Body of pancreas (tissue), 4 donors: ENCODE results near the gene NEXN. TPM values are rescaled to one million over a fixed set of nuclear protein-coding genes. Genes with fewer than 3 reads are reported as not detected.

Experiments used
- ATAC-seq: fragments of 150-250 bp; one replicate; pipeline ENCODE4 v1.9.1; 2016
- DNase-seq, 4 donors: peaks; one replicate each; pipeline ENCODE4 v3.0.0-alpha.2; 2019
- H3K27ac ChIP-seq, 4 donors: fragments of 200-600 bp; sonication (generic); 1 replicate in 3 of 4; 2 replicates in 1 of 4; pipeline versions ENCODE4 v1.5.1 to v1.6.1; 2016 to 2019; ENCODE audit warnings: mild to moderate bottlenecking in 1 of 4, mixed read lengths in 1 of 4, moderate library complexity in 1 of 4
- H3K27me3 ChIP-seq, 2 donors: fragments of 200-600 bp; sonication (generic); one replicate each; pipeline ENCODE4 v1.6.0; 2016; ENCODE audit warnings: mild to moderate bottlenecking in 1 of 2
- H3K36me3 ChIP-seq, 2 donors: fragments of 200-600 bp; sonication (generic); replicated peaks in 1 of 2; 2 replicates each; pipeline ENCODE4 v1.5.1; 2016; ENCODE audit warnings: low read depth in 2 of 2; ENCODE audit not compliant: insufficient read depth in 1 of 2
- H3K4me1 ChIP-seq: fragments of 200-600 bp; sonication (generic); one replicate; pipeline ENCODE4 v1.6.0; 2016
- H3K4me3 ChIP-seq, 2 donors: fragments of 200-600 bp; sonication (generic); 1 replicate in 1 of 2; 2 replicates in 1 of 2; pipeline ENCODE4 v1.5.1; 2016 to 2019
- H3K9me3 ChIP-seq, 3 donors: fragments of 200-600 bp; sonication (generic); 1 replicate in 2 of 3; 2 replicates in 1 of 3; pipeline ENCODE4 v1.5.1; 2016
- CTCF ChIP-seq, 7 experiments: fragments of 450-650 bp in 4 of 7; fragments of 200-600 bp in 3 of 7; sonication (generic) in 3 of 7; IDR thresholded peaks; one replicate each; pipeline ENCODE4 v1.5.1; 2016 to 2019; ENCODE audit warnings: antibody characterized with exemption in 7 of 7
- POLR2A ChIP-seq, 3 donors: fragments of 450-650 bp; IDR thresholded peaks; one replicate each; pipeline ENCODE4 v1.6.1; 2016; ENCODE audit warnings: antibody characterized with exemption in 3 of 3, mild to moderate bottlenecking in 2 of 3
- WGBS, 2 donors: methylation state at CpG; one replicate each; pipeline ENCODE4 v1.1.5; 2017; 5-methylcytosine and 5-hydroxymethylcytosine counted together
- intact Hi-C: fragments of 100-400 bp; cut with DNase I; formaldehyde crosslinking; loops from one replicate; pipeline ENCODE4 v1.15.1; 2023
- total RNA-seq, 2 donors: library from RNA; depleted of rRNA; stranded (reverse); fragments of >200 nt; gene quantifications; one replicate each; pipeline ENCODE4 v1.1.0, GENCODE V29; 2016

NEXN gene
- total RNA-seq, 2 donors from 2014 or later: 7.5 to 13.2 TPM

DNA sequence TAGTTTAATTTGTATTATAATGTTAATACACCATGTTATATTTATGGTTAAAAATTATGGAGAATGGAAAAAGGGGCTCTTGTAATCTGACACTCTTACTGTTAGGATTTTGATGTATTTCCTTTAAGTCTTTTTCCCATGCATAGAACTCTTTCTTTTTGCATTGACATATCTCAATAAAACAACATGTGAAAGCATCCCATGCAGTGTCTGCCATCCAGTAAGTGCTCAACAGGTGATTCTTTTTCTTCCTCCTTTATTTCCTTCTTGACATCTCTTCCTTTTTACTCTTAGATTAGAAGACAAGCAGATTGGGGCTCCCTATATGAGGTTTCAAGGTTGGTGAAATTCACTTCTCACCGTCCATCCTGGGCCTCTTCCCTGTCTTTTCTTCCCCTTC is 2.8 kb downstream of the NEXN start:
- H3K9me3 ChIP-seq: no peaks in the 10 kb centered on the region
- no peak overlapping the region for H3K27ac ChIP-seq
- H3K4me3 ChIP-seq: no peak overlapping the region
- H3K4me1 ChIP-seq: peaks cover 7% of the 10 kb centered on the region
- no peaks in the 10 kb centered on the region for H3K36me3 ChIP-seq
- ATAC-seq (no peak), DNase-seq (no peak)
- 87 to 100% methylated on average over 1 of the region's 1 CpG for WGBS, 2 donors
- intact Hi-C loops: no loop called here
- H3K27me3 ChIP-seq: no peaks in the 10 kb centered on the region
- TF ChIP-seq POLR2A (IDR thresholded peaks at IDR 0.05) (no peak), CTCF (IDR thresholded peaks at IDR 0.05) (no peak)

DNA sequence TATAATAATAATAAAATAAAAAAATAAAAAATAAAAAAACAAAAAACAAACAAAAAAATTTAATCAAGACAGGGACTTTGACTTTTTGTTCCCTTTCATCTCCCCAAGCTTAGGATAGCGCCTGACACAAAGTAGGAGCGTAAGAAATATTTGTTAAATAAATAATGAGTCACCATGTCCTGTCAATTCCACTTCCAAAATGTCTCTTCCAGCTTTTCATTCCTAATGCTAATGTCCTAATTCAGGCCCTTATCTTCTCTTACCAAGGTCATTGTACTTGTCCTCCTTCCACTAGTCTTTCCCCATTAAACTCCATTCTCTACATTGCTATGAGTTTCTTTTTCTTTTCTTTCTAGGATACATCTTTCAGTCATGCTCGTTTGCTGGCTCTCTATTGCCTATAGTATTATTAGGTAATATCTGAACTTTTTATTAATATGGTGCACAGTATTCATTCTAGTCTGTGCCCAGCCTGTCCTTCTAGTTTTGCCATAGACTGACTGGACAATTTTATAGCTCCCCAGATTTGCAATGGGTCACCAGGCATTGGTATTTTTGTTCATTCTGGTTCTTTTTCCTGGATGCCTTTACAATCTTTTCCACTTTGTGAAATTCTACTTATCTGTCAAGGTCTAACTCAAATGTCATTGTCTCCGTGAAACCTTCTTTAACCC is 11.4 kb downstream of the NEXN start:
- no peak for TF ChIP-seq CTCF (IDR thresholded peaks at IDR 0.05)
- TF ChIP-seq POLR2A (IDR thresholded peaks at IDR 0.05): no peak
- ATAC-seq (no peak), DNase-seq (no peak)
- Histone ChIP-seq H3K27me3 (no peaks in the 10 kb centered on the region), H3K27ac (no peak overlapping the region), H3K4me3 (no peak overlapping the region), H3K9me3 (no peaks in the 10 kb centered on the region), H3K4me1 (peaks cover 13% of the 10 kb centered on the region), H3K36me3 (no peaks in the 10 kb centered on the region)
- intact Hi-C loops: no loop called here
- WGBS, 2 donors: 37 to 44% methylated on average over 4 of the region's 4 CpGs

DNA sequence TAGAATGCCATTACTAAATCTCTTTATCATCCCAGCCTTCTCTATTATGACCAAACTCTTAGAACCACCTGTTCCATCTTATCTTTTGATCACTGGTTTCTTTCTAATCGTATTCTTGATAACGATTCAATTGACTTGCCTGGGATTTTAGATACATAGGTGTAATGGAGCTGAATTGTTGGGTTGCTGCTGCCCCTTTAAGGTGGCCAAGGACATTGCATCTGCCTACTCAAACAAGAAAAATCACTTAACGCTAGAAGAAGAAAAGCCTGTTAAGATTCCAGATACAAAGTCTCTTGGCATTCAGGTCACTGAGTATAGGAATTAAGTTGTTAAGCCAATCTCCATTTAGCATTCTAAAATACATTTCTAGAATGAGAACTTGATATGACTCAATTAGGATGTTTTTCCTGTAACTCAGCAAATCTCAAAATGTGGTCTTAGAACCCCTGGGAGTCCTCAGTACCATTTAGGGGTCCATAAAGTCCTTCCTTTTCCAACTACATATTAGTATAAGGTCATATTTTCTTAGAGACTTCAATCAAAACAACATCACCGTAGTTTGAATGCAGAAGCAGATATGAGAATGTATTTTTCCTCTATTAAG is 12.4 kb downstream of the NEXN start:
- no peaks in the 10 kb centered on the region for H3K9me3 ChIP-seq
- H3K36me3 ChIP-seq: no peaks in the 10 kb centered on the region
- no peak overlapping the region for H3K4me3 ChIP-seq
- TF ChIP-seq POLR2A (IDR thresholded peaks at IDR 0.05) (no peak), CTCF (IDR thresholded peaks at IDR 0.05) (peak; percentile 37 to 77 (median 61))
- 9 to 12% methylated on average over 4 of the region's 4 CpGs for WGBS, 2 donors
- peak; percentile 78 for ATAC-seq
- peak; percentile 33 to 56 (median 46) for DNase-seq
- H3K27me3 ChIP-seq: no peaks in the 10 kb centered on the region
- H3K27ac ChIP-seq: no peak overlapping the region
- peaks cover 14% of the 10 kb centered on the region for H3K4me1 ChIP-seq
- intact Hi-C loops: no loop called here

DNA sequence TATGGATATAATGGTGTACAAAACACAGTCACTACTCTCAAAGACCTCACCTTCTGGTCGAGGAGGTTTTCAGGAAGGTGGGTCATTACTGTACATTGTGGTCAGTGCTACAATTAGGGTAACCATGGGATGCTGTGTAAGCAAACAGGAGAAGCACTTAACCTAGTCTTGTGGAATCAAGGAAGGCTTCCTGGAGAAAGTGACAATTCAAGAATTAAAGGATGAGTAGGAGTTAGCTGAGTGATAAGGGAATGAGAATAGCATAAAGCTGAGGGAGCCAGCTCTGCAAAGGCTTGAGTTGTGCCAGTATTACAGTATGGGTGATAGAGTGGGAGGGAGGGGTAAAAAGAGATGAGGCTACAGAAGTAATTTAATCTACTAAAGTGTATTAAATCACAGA is 17.2 kb downstream of the NEXN start:
- DNase-seq: no peak

More for the DNA sequence above, 17.2 kb downstream of the NEXN start:
- no peak overlapping the region for H3K27ac ChIP-seq
- TF ChIP-seq POLR2A (IDR thresholded peaks at IDR 0.05) (no peak), CTCF (IDR thresholded peaks at IDR 0.05) (no peak)
- ATAC-seq: no peak
- 76 to 84% methylated on average over 1 of the region's 1 CpG for WGBS, 2 donors
- H3K36me3 ChIP-seq: no peaks in the 10 kb centered on the region
- no peaks in the 10 kb centered on the region for H3K9me3 ChIP-seq
- H3K4me3 ChIP-seq: no peak overlapping the region
- H3K27me3 ChIP-seq: no peaks in the 10 kb centered on the region
- intact Hi-C loops: no loop called here
- peaks cover 9% of the 10 kb centered on the region for H3K4me1 ChIP-seq
